OCI-M2 (cell line): ENCODE results near the gene PTH2.
"Not testable (repeated sequence)": the region's sequence is repeated elsewhere in the genome, so short reads cannot be mapped to it uniquely, and the experiment has no call there.

Experiments
- DNase-seq: peaks from one replicate; lab custom pipeline; 2025; ENCODE audit not compliant: unreplicated experiment; lab: John Stamatoyannopoulos, UW

PTH2 gene

DNA sequence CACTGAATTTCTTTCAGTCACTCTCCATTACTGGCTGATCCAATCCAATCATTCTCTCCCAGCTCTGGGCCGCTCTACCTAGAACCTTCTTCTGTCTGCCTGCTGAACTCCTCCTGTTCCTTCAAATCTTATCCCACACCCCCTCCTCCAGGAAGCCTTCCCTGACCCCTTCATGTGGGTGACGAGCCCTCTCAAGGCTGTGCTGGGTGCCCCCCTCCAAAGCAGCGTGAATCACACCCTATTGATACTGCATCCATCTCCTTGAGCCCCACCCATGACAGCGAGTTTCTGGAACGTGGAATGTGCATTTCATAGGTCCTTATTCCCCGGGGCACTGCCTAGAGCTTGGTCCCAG, 25.2 kb upstream of the PTH2 start:
- DNase-seq = no peak

- no peak for DNase-seq
Observed at GRCh38 chr19:49447485-49448431, 24.5 kb upstream of the PTH2 start.

- no peak for DNase-seq
Observed at GRCh38 chr19:49445997-49446396, 22.8 kb upstream of the PTH2 start.

DNA sequence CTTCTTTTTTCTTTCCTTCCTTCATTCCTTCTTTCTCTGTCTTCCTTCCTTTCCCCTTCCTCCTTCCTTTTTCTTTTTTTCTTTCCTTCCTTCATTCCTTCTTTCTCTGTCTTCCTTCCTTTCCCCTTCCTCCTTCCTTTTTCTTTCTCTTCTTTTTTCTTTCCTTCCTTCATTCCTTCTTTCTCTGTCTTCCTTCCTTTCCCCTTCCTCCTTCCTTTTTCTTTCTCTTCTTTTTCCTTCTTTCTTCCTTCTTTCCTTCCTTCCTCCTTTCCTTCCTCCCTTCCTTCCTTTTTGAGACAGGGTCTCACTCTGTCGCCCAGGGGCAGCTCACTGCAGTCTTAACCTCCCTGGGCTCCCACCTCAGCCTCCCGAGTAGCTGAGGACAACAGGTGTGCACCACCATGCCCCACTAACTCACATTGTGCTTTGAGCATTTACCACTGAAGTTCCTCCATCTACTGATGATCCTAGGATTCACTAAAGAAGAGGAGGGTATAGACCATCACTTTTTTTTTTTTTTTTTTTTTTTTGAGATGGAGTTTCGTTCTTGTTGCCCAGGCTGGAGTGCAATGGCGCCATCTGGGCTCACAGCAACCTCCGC, 21.0 kb upstream of the PTH2 start:
- not testable (repeated sequence) for DNase-seq

DNA sequence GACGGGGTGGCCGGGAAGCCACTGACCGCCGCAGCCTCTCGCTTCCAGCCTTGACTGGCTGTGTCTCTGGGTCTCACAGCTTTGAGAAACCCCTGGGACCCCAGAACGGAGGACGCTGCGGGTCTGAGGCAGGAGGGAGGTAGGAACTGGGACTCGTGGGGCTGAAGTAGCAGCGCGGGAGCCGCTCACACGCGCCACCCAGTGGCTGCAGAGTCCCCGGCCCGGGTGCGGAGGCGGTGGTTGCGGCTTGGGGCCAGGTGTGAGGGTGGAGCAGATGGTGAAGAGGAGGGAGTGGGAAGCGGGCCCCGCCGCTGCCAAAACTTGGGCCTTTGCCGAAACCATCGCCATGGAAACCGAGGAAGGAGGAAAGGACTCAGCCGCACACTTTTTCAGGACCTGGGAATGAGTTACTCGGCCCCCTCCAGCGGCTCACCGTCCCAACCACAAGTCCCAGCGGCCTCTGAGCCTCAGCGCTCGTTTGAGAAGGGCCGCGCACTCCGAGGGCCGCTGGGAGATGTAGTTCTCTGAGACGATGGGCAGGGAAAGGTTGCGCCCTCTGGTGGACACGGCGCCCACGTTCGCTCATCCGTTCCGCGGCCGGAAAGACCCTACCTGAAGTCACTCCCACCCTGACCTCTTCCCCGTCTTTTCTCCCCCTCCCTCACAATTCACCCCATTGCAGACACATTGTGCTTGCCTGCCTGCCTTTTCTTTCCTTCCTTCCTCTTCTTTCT, 20.3 kb upstream of the PTH2 start:
- DNase-seq = peak; percentile 88

GRCh38 chr19:49442771-49443365, 19.6 kb upstream of the PTH2 start:
- peak; percentile 83 for DNase-seq

DNA sequence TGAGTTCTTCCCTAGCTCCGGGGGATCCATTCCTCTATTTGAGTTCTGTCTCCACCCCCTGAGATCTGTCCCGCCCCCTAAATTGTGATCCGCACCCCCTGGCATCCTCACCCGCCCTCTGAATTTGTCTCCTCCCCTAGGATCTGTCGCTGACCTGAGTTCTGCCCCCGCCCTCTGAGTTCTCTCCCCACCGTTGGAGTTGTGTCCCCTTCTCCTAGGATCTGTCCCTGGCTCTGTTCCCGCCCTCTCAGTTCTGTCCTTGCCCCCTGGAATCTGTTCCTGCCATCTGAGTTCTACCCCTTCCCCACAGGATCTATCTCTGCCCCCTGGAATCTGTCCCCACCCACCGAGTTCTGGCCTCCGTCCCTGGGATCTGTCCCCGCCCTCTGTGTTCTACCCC, 19.1 kb upstream of the PTH2 start:
- DNase-seq = no peak

GRCh38 chr19:49441960-49442350, 18.7 kb upstream of the PTH2 start:
- no peak for DNase-seq

DNA sequence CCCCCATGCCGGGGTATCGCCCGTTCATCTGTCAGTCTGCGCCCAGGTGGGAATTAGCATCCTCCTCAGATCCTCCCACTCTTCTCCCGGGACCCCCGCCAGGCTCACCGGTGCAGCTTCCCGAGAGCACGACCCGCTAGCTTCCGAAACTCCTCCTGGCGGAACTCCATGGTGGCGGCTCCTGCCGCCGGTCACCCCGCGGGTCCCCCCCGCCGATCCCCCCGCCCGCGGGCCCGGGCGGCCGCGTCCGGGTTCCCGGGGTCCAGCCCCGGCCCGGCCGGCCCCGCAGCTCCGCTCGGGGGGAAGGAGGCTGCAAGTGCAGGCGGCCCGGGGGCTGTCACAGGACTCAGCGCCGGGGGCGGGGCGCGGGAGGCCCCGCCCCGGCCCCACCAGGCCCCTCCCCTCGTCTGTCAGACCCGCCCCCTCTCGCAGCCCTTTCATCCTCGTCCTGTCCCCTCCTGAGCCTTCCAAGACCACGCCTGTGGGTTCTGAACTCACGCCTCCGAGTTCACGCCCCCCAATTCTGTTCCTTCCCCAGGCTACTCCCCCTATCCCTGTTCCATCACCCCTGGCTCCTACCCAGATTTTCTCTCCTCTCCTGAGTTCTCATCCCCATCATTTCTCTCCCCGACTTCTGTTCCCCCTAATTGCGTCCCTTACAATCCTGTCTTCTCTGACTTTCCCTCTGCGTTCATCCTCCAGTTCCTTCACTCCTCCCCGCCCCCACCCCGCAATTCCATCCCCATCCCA, 18.1 kb upstream of the PTH2 start, which contains the start of gene SLC17A7:
SLC17A7 (minus strand) TSS at position 318 of the 750 bp plus-strand sequence; CDS start at position 170, 148 bp downstream.
- DNase-seq = no peak

GRCh38 chr19:49440439-49441209, 17.4 kb upstream of the PTH2 start:
- no peak for DNase-seq

DNA sequence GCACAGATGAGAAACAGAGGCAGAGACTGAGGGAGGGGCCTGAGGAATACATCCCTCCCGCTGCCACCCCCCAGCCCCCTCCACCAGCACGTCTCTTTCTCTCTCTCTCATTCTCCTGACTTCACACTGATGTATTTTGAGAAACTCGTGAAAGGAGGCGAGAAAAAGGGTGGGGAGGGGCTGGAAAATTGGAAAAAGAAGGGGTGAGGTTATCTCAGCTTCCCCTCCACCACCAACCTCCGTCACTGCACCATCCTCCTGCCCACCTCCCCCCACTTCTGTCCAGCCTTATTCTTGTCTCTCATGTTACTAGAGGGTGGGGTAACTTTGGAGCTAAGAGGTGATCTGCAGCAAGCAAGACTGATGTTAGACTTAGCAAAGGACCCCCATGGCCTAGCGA, 16.6 kb upstream of the PTH2 start:
- no peak for DNase-seq

GRCh38 chr19:49438261-49438660, 15.0 kb upstream of the PTH2 start:
- no peak for DNase-seq

- DNase-seq = no peak
Observed at GRCh38 chr19:49437231-49437630, 14.0 kb upstream of the PTH2 start.

DNA sequence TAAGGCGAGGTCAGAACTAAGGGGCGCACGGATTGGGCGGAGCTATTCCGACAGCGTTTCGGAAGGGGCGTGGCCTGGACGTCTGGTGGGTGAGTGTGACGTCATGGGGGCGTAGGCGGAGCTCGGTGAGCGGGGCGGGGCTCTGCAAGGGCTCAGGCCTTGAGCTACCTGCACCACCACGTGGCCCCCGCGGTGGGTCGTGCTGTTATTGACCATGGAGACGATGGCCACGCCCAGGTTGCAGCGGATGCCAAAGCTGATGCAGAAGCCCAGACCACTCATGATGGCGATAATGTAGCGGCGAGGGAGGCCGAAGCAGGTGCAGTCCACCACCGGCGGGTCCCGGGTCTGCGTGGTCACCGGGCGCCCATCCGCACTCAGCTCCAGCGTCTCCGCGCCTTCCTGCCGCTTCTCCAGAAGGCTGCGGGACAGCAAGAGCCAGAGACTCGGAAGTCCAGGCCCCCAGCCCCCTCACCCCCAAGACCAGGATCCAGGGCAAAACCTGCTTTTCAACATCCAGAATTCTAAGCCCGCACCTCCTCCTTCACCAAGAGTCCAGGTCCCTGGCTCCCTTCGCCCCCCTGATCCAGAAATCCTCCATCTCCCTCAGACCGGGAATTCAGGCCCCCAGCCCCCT, 13.3 kb upstream of the PTH2 start:
- no peak for DNase-seq

GRCh38 chr19:49435670-49436069, 12.4 kb upstream of the PTH2 start:
- DNase-seq = no peak

DNA sequence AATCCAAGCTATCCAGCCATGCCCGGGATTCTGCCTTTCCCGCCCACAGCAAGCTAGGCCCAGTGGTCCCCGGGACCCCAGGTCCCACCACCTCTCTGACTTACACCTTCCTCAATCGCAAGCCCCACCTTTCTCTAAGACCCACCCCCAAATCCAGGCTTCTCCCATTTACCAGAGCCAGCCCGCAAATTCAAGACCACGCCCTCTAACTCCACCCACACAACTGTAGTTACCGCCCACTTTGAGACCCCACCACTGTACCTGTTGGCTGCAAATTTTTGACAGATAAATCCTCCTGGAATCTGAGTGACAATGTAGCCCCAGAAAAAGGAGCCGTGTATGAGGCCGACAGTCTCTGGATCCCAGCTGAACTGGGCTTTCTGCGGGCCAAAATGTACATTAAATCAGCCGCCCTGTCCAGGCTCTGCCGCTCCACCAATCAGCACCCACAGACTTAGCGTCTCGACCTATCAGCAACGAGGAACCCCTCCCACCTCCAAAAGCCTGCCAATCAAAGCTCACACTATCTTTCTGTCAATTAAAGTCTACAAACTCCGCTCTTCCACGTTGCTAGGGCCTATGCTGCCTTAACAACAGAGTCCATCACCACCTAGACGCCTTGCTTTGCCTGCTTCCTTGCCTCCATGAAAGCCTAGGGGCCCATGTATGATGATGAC, 11.8 kb upstream of the PTH2 start:
- DNase-seq = no peak

DNA sequence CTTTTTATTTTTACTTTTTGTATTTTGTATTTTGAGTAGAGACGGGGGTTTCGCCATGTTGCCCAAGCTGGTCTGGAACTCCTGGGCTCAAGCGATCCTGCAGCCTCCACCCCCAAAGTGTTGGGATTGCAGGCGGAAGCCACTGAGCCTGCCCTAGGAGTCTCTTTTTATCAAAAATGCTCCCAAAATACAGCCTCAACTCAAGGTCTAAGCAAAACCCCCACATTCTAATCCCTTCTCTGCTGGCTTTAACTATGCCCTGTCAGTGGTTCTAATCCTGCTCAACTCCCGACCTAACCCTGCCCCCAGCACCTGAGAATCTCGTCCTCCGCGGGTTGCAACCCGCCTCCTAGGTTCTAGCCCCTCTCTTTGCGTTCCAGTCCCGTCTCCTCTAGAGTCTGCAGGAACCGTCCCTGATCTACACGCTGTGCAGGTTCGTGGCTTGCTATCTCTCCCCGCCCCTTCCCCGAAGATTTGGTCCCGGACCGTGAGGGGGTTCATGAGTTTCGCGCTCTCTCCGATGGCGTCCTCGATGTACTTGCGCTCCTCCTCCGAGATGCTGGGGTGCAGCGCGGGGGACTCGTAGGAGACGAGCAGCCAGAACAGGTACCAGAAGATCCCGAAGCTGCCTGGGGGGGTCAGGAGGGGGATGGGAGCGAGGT, 10.1 kb upstream of the PTH2 start:
- no peak for DNase-seq
